KBM-7 (cell line): ENCODE measurements around the gene QSER1.
"Not testable (repeated sequence)": the region's sequence is repeated elsewhere in the genome, so short reads cannot be mapped to it uniquely, and the experiment has no call there.

Experiments used
- DNase-seq: peaks from one replicate; pipeline ENCODE4 v3.0.0-alpha.2; 2015
- in situ Hi-C: fragments of 300-500 bp; cut with MboI; formaldehyde crosslinking; loops from 2 replicates; pipeline ENCODE4 v1.14.3; 2020; ENCODE audit warnings: low sequenced_read_pairs, low pct_unique_long_range_greater_than_20kb, mixed read lengths

QSER1 gene

GRCh38 chr11:32888384-32888710 lies 4.3 kb upstream of the QSER1 start:
- in situ Hi-C loops, DNase-seq: not testable (repeated sequence)

- in situ Hi-C loops: no loop called here
- no peak for DNase-seq
Measured at GRCh38 chr11:32888805-32889204, 3.8 kb upstream of the QSER1 start.

GRCh38 chr11:32890843-32891656 lies 1.6 kb upstream of the QSER1 start:
- in situ Hi-C loops: no loop called here
- DNase-seq: peak; percentile 21

GRCh38 chr11:32891657-32892354 lies 805 bp upstream of the QSER1 start:
- in situ Hi-C loops: no loop called here
- DNase-seq: no peak

- in situ Hi-C loops: no loop called here
- no peak for DNase-seq
Measured at GRCh38 chr11:32893093-32893342, 407 bp downstream of the QSER1 start.

GRCh38 chr11:32893343-32894148 lies 935 bp downstream of the QSER1 start:
- in situ Hi-C loops: no loop called here
- peak; percentile 65 for DNase-seq

GRCh38 chr11:32894149-32894827 lies 1.7 kb downstream of the QSER1 start:
- peak; percentile 73 for DNase-seq

GRCh38 chr11:32894921-32895320 lies 2.3 kb downstream of the QSER1 start:
- in situ Hi-C loops: no loop called here
- DNase-seq: no peak

More at GRCh38 chr11:32894149-32894827, 1.7 kb downstream of the QSER1 start:
- in situ Hi-C loops: no loop called here

- DNase-seq: peak; percentile 15
- in situ Hi-C loops: no loop called here
Measured at GRCh38 chr11:32895471-32895870, 2.9 kb downstream of the QSER1 start.

- in situ Hi-C loops: no loop called here
Measured at GRCh38 chr11:32897103-32897502, 4.5 kb downstream of the QSER1 start.

GRCh38 chr11:32899438-32899837 lies 6.8 kb downstream of the QSER1 start:
- DNase-seq: no peak
- in situ Hi-C loops: no loop called here

More at GRCh38 chr11:32897103-32897502, 4.5 kb downstream of the QSER1 start:
- no peak for DNase-seq

GRCh38 chr11:32902089-32902665 lies 9.6 kb downstream of the QSER1 start:
- DNase-seq: no peak
- in situ Hi-C loops: no loop called here

GRCh38 chr11:32905028-32905667 lies 12.5 kb downstream of the QSER1 start:
- in situ Hi-C loops: no loop called here
- no peak for DNase-seq

GRCh38 chr11:32908619-32909018 lies 16.0 kb downstream of the QSER1 start:
- in situ Hi-C loops: no loop called here
- DNase-seq: no peak

- no peak for DNase-seq
Measured at GRCh38 chr11:32911413-32911812, 18.8 kb downstream of the QSER1 start.

GRCh38 chr11:32913445-32913844 lies 20.8 kb downstream of the QSER1 start:
- DNase-seq: no peak
- in situ Hi-C loops: no loop called here

More at GRCh38 chr11:32911413-32911812, 18.8 kb downstream of the QSER1 start:
- in situ Hi-C loops: no loop called here

- no peak for DNase-seq
- in situ Hi-C loops: no loop called here
Measured at GRCh38 chr11:32916361-32916760, 23.8 kb downstream of the QSER1 start.

- DNase-seq: no peak
- in situ Hi-C loops: no loop called here
Measured at GRCh38 chr11:32916994-32917393, 24.4 kb downstream of the QSER1 start.

- in situ Hi-C loops: no loop called here
- DNase-seq: no peak
Measured at GRCh38 chr11:32918427-32918826, 25.8 kb downstream of the QSER1 start.
